CD8-positive, alpha-beta memory T cell (primary cell): ENCODE data around the gene NT5E. TPM values are rescaled to one million over a fixed set of nuclear protein-coding genes. Genes with fewer than 3 reads are reported as not detected.

Experiments used
- CTCF ChIA-PET: fragments of 350-600 bp; sonication (Branson Sonifier 250); formaldehyde crosslinking; loops from one replicate; lab custom pipeline; 2021; ENCODE audit warnings: antibody characterized with exemption; lab: Charles Lee
- POLR2A ChIA-PET: fragments of 350-600 bp; sonication (Branson Sonifier 250); formaldehyde crosslinking; loops from one replicate; lab custom pipeline; 2021; ENCODE audit warnings: antibody characterized with exemption; lab: Charles Lee
- DNase-seq, 5 donors: peaks; one replicate each; pipeline versions ENCODE4 v3.0.0 to v3.0.0-alpha.2; 2020 to 2022; ENCODE audit warnings: mixed read lengths in 1 of 5
- H3K27ac ChIP-seq: one replicate; pipeline ENCODE4 v1.7.0; 2013; ENCODE audit warnings: low read depth, mild to moderate bottlenecking, low read length, moderate library complexity
- H3K27me3 ChIP-seq: 2 replicates; pipeline ENCODE4 v1.7.0; 2013; ENCODE audit warnings: low read length, mild to moderate bottlenecking; ENCODE audit not compliant: insufficient read depth, poor library complexity, severe bottlenecking
- H3K36me3 ChIP-seq: 2 replicates; pipeline ENCODE4 v1.7.0; 2013; ENCODE audit warnings: mild to moderate bottlenecking, low read length, moderate library complexity; ENCODE audit not compliant: insufficient read depth
- H3K4me1 ChIP-seq: 2 replicates; pipeline ENCODE4 v1.7.0; 2013; ENCODE audit warnings: mild to moderate bottlenecking, low read length, moderate library complexity; ENCODE audit not compliant: insufficient read depth
- H3K4me3 ChIP-seq: 2 replicates; pipeline ENCODE4 v1.7.0; 2013; ENCODE audit warnings: mild to moderate bottlenecking, low read length
- H3K9me3 ChIP-seq: 2 replicates; pipeline ENCODE4 v1.7.0; 2013; ENCODE audit warnings: mild to moderate bottlenecking, low read length
- H3K27ac Mint-ChIP-seq, 8 donors: one replicate each; pipeline ENCODE4 v1.8.0; 2020 to 2021; ENCODE audit warnings: mixed read lengths in 8 of 8, mild to moderate bottlenecking in 6 of 8, inconsistent platforms in 3 of 8, moderate library complexity in 3 of 8
- H3K27me3 Mint-ChIP-seq, 2 donors: one replicate each; pipeline ENCODE4 v1.8.0; 2020 to 2021; ENCODE audit warnings: mixed read lengths in 2 of 2, mild to moderate bottlenecking in 1 of 2, moderate library complexity in 1 of 2
- H3K36me3 Mint-ChIP-seq, 3 donors: one replicate each; pipeline ENCODE4 v1.8.0; 2020 to 2021; ENCODE audit warnings: mixed read lengths in 3 of 3, inconsistent platforms in 1 of 3, mild to moderate bottlenecking in 1 of 3
- H3K4me1 Mint-ChIP-seq, 3 donors: one replicate each; pipeline ENCODE4 v1.8.0; 2020 to 2021; ENCODE audit warnings: mixed read lengths in 3 of 3, inconsistent platforms in 1 of 3, mild to moderate bottlenecking in 1 of 3
- H3K4me3 Mint-ChIP-seq, 7 donors: one replicate each; pipeline ENCODE4 v1.8.0; 2020 to 2021; ENCODE audit warnings: mixed read lengths in 7 of 7, mild to moderate bottlenecking in 6 of 7, moderate library complexity in 4 of 7, inconsistent platforms in 2 of 7
- H3K9me3 Mint-ChIP-seq, 5 donors: one replicate each; pipeline ENCODE4 v1.8.0; 2020 to 2022; ENCODE audit warnings: mixed read lengths in 5 of 5, mild to moderate bottlenecking in 3 of 5, moderate library complexity in 2 of 5, inconsistent platforms in 1 of 5
- polyA plus RNA-seq: library from polyadenylated mRNA; unstranded; fragments of 300-500 nt; fragmentation: Illumina TruSeq; gene quantifications from one replicate; pipeline ENCODE4 v1.2.3, GENCODE V29; 2021
- total RNA-seq, 2 experiments: library from RNA; stranded (reverse); gene quantifications; one replicate each; pipeline ENCODE4 v1.2.3, GENCODE V29; 2021

Gene NT5E
- total and polyA plus RNA-seq, 3 experiments from 2014 or later = 14.8 to 32.7 (median 15.4) TPM

DNA sequence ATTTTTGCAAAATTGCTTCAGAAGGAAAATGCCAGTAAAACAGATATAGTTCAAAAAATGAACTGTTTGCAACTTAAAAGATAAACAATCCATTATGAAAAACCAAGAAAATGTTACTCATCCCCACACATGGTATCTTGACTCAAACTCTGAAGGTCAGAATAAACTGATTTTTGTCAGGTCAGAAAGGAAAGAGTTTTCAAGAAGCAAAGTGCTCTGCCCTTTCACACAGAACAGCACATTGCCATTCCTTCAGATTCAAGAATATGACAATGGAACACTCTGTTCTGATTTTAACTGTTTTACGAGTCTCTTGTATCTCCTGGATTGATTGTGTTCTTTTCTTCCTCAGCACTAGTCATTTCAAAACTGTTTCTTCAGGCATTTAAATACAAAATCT, 33.8 kb upstream of the NT5E start:
- Histone ChIP-seq H3K4me1 (no peaks in the 10 kb centered on the region), H3K36me3 (no peaks in the 10 kb centered on the region), H3K4me3 (no peak overlapping the region), H3K27me3 (no peaks in the 10 kb centered on the region), H3K9me3 (no peaks in the 10 kb centered on the region), H3K27ac (no peak overlapping the region)
- Mint-ChIP-seq H3K27me3 (peaks cover 4 to 17% of the 10 kb centered on the region in 2 donors), H3K27ac (no peak overlapping the region), H3K4me1 (peaks cover 12 to 30% (median 19%) of the 10 kb centered on the region in 3 donors), H3K9me3 (no peaks in the 10 kb centered on the region), H3K4me3 (no peak overlapping the region), H3K36me3 (no peaks in the 10 kb centered on the region)
- DNase-seq = no peak
- CTCF ChIA-PET = interaction anchor here (1.7 kb wide), 1 partner anchor 67 kb away, joined by 4 read pairs; no protein-coding TSS in a partner anchor
- POLR2A ChIA-PET = no interaction called here

GRCh38 chr6:85416766-85417165, 33.1 kb upstream of the NT5E start:
- Histone ChIP-seq H3K27ac (no peak overlapping the region), H3K36me3 (no peaks in the 10 kb centered on the region), H3K9me3 (no peaks in the 10 kb centered on the region), H3K4me3 (no peak overlapping the region), H3K27me3 (no peaks in the 10 kb centered on the region), H3K4me1 (no peaks in the 10 kb centered on the region)
- H3K27ac Mint-ChIP-seq = no peak overlapping the region
- no peak overlapping the region for H3K4me3 Mint-ChIP-seq
- CTCF ChIA-PET = interaction anchor here (1.7 kb wide), 1 partner anchor 66 kb away, joined by 4 read pairs; no protein-coding TSS in a partner anchor
- H3K36me3 Mint-ChIP-seq = no peaks in the 10 kb centered on the region
- peaks cover 6 to 17% of the 10 kb centered on the region in 2 donors for H3K27me3 Mint-ChIP-seq
- peaks cover 12 to 30% (median 19%) of the 10 kb centered on the region in 3 donors for H3K4me1 Mint-ChIP-seq
- no peak for DNase-seq
- H3K9me3 Mint-ChIP-seq = no peaks in the 10 kb centered on the region
- POLR2A ChIA-PET = no interaction called here

- no peaks in the 10 kb centered on the region for H3K9me3 ChIP-seq
- H3K27me3 ChIP-seq = no peaks in the 10 kb centered on the region
- Mint-ChIP-seq H3K36me3 (no peaks in the 10 kb centered on the region), H3K9me3 (no peaks in the 10 kb centered on the region), H3K27ac (no peak overlapping the region), H3K4me3 (no peak overlapping the region), H3K4me1 (peaks cover 12 to 35% (median 19%) of the 10 kb centered on the region in 3 donors), H3K27me3 (peaks cover 6 to 17% of the 10 kb centered on the region in 2 donors)
- no peaks in the 10 kb centered on the region for H3K4me1 ChIP-seq
- H3K27ac ChIP-seq = no peak overlapping the region
- ChIA-PET CTCF (interaction anchor here (1.7 kb wide), 1 partner anchor 65 kb away, joined by 4 read pairs; no protein-coding TSS in a partner anchor), POLR2A (no interaction called here)
- DNase-seq = no peak
- no peaks in the 10 kb centered on the region for H3K36me3 ChIP-seq
- H3K4me3 ChIP-seq = no peak overlapping the region
Observed at GRCh38 chr6:85417336-85417735, 32.5 kb upstream of the NT5E start.

GRCh38 chr6:85418059-85418458, 31.8 kb upstream of the NT5E start:
- DNase-seq = no peak
- no peaks in the 10 kb centered on the region for H3K9me3 ChIP-seq
- peaks cover 12 to 39% (median 19%) of the 10 kb centered on the region in 3 donors for H3K4me1 Mint-ChIP-seq
- H3K4me3 ChIP-seq = no peak overlapping the region
- H3K36me3 ChIP-seq = no peaks in the 10 kb centered on the region
- CTCF ChIA-PET = no interaction called here
- H3K27me3 ChIP-seq = no peaks in the 10 kb centered on the region
- POLR2A ChIA-PET = interaction anchor here (1.0 kb wide), 1 partner anchor 32 kb away, joined by 4 read pairs; the partner anchor contains the start of gene NT5E
- H3K27ac ChIP-seq = no peak overlapping the region
- H3K36me3 Mint-ChIP-seq = no peaks in the 10 kb centered on the region
- H3K4me1 ChIP-seq = no peaks in the 10 kb centered on the region
- peak overlapping the region in 1 of 8 donors; percentile 11 for H3K27ac Mint-ChIP-seq
- H3K9me3 Mint-ChIP-seq = no peaks in the 10 kb centered on the region
- peaks cover 6 to 17% of the 10 kb centered on the region in 2 donors for H3K27me3 Mint-ChIP-seq
- no peak overlapping the region for H3K4me3 Mint-ChIP-seq

GRCh38 chr6:85419046-85419759, 30.7 kb upstream of the NT5E start:
- Histone ChIP-seq H3K36me3 (no peaks in the 10 kb centered on the region), H3K27me3 (no peaks in the 10 kb centered on the region), H3K27ac (no peak overlapping the region), H3K9me3 (no peaks in the 10 kb centered on the region), H3K4me1 (no peaks in the 10 kb centered on the region), H3K4me3 (no peak overlapping the region)
- ChIA-PET POLR2A (interaction anchor here (0.6 to 1.0 kb wide), 2 partner anchors 31 to 56 kb away, joined by 3 to 4 read pairs; partner anchors contain the start of gene NT5E), CTCF (interaction anchor here (1.3 kb wide), 1 partner anchor 64 kb away, joined by 4 read pairs; no protein-coding TSS in a partner anchor)
- Mint-ChIP-seq H3K4me3 (peak overlapping the region in 1 of 7 donors; percentile 37), H3K27me3 (peaks cover 4 to 17% of the 10 kb centered on the region in 2 donors), H3K27ac (peak overlapping the region in 2 of 8 donors; percentile 32 to 67), H3K4me1 (peaks cover 12 to 39% (median 19%) of the 10 kb centered on the region in 3 donors), H3K36me3 (no peaks in the 10 kb centered on the region), H3K9me3 (no peaks in the 10 kb centered on the region)
- DNase-seq = no peak

DNA sequence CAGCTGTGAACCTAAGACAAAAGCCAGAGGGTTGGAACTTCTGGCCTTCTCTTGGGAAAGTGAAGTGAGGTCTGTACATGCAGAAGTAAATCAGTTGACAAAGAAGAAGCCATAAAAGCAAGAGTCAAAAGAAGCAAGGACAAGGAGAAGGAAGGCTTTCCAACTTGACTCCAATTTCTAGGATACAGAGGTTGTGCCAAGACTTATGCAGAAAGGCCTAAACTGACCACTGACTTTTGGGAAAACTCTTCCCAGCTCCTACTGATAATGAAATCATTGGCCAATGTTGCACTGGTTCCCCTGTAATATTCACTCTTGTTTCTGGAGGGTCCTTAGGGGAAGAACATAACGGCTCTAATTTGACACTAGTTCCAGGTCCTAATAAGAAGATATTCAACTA, 29.3 kb upstream of the NT5E start:
- Mint-ChIP-seq H3K9me3 (peaks cover 4 to 9% (median 5%) of the 10 kb centered on the region in 5 donors), H3K36me3 (peaks cover 0 to 4% (median 2%) of the 10 kb centered on the region in 3 donors), H3K4me3 (no peak overlapping the region), H3K27ac (no peak overlapping the region), H3K4me1 (peaks cover 12 to 39% (median 19%) of the 10 kb centered on the region in 3 donors), H3K27me3 (peaks cover 6 to 11% of the 10 kb centered on the region in 2 donors)
- H3K27ac ChIP-seq = no peak overlapping the region
- no peaks in the 10 kb centered on the region for H3K36me3 ChIP-seq
- H3K4me3 ChIP-seq = no peak overlapping the region
- H3K27me3 ChIP-seq = no peaks in the 10 kb centered on the region
- no peaks in the 10 kb centered on the region for H3K9me3 ChIP-seq
- ChIA-PET POLR2A (no interaction called here), CTCF (no interaction called here)
- no peaks in the 10 kb centered on the region for H3K4me1 ChIP-seq
- DNase-seq = no peak

DNA sequence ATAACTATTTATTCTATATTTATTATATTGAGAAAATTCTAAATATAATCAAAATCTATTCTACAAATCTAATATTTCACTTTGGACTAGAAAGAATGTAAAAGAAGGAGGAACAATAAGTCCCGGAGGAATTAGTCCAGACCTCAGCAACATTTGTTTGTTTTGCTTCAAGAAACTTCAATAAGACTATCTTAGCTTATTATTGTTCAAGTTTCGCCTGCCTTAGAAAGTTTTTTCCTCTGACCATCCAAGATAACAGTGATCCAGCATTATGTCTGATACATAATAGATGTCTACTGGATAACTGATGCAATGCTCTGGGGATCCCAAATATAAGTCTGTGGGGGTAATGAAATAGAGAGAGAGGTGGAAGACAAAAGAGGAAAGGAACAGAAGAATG, 28.7 kb upstream of the NT5E start:
- H3K27me3 ChIP-seq = no peaks in the 10 kb centered on the region
- no peak for DNase-seq
- H3K9me3 ChIP-seq = no peaks in the 10 kb centered on the region
- peaks cover 0 to 8% (median 2%) of the 10 kb centered on the region in 3 donors for H3K36me3 Mint-ChIP-seq
- no peaks in the 10 kb centered on the region for H3K36me3 ChIP-seq
- H3K27me3 Mint-ChIP-seq = peaks cover 6 to 9% of the 10 kb centered on the region in 2 donors
- CTCF ChIA-PET = no interaction called here
- no peak overlapping the region for H3K4me3 ChIP-seq
- no peaks in the 10 kb centered on the region for H3K4me1 ChIP-seq
- H3K27ac Mint-ChIP-seq = no peak overlapping the region
- H3K9me3 Mint-ChIP-seq = peaks cover 8 to 13% (median 9%) of the 10 kb centered on the region in 5 donors
- POLR2A ChIA-PET = no interaction called here
- peaks cover 12 to 34% (median 19%) of the 10 kb centered on the region in 3 donors for H3K4me1 Mint-ChIP-seq
- H3K27ac ChIP-seq = no peak overlapping the region
- no peak overlapping the region for H3K4me3 Mint-ChIP-seq

- Histone ChIP-seq H3K4me1 (no peaks in the 10 kb centered on the region), H3K9me3 (no peaks in the 10 kb centered on the region), H3K36me3 (no peaks in the 10 kb centered on the region), H3K27ac (no peak overlapping the region), H3K27me3 (no peaks in the 10 kb centered on the region), H3K4me3 (no peak overlapping the region)
- POLR2A ChIA-PET = no interaction called here
- peaks cover 6 to 8% of the 10 kb centered on the region in 2 donors for H3K27me3 Mint-ChIP-seq
- no peak for DNase-seq
- peak overlapping the region in 1 of 8 donors; percentile 9 for H3K27ac Mint-ChIP-seq
- peaks cover 9 to 18% (median 13%) of the 10 kb centered on the region in 5 donors for H3K9me3 Mint-ChIP-seq
- CTCF ChIA-PET = no interaction called here
- H3K4me1 Mint-ChIP-seq = peaks cover 12 to 30% (median 19%) of the 10 kb centered on the region in 3 donors
- H3K36me3 Mint-ChIP-seq = peaks cover 0 to 13% (median 4%) of the 10 kb centered on the region in 3 donors
- H3K4me3 Mint-ChIP-seq = no peak overlapping the region
Observed at GRCh38 chr6:85421972-85422371, 27.9 kb upstream of the NT5E start.
